WI38 (cell line): ENCODE data around the gene MYMX.
A peak's percentile ranks its signal among the peaks of the same experiment; 100 is the strongest.

Experiments used
- H3K4me3 ChIP-seq: 2 replicates; pipeline ENCODE4 v1.5.1; 2011; ENCODE audit warnings: low read depth, mild to moderate bottlenecking, control low read depth, low read length
- TF ChIP-seq, protein P1 (sequence below): IDR thresholded peaks from 2 replicates; pipeline ENCODE4 v1.5.1; 2012; ENCODE audit warnings: low read depth, mild to moderate bottlenecking, control low read depth, low read length

MYMX gene

DNA sequence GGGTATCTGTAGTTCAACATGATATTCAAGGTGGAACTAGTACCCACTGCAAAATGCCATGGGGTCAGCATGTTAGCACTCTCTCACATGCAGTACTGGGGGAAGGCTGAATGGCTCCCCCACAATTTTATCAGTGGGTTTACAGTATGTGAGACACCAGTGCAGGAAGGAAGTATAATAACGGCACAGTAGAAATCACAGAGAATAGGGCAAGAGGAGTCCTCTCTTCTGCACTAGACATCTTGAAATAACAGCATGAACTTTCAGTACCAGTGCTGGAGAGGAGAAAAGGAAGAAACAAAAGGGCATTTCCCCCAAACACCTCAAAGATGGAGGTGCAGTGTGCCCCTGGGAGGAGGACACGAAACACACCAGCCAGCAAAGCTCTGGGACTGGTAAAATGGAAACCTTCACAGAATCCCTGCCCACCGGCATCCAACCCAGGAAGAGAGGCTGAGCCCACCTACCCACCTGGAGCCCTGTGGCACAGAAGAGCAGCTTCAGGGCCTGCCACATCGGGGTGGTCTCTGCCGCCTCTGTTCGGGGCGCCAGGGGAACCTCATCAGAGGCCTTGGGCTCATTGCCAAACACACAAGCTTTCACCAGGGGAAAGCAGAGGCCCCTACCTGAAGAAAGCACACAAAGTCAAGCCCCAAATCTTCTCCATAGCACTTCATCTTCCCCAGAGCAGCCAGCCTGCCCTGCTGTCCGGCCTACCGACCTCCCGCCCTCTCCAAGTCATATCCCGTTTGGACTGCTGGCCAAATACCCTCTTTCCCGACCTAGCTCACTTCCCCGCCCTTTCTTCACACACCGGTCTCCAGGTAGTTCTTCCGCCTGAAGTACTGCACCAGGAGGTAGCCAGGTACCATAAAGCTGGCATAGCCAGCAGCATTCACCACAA, 39.4 kb downstream of the MYMX start:
- TF ChIP-seq, protein P1, sequence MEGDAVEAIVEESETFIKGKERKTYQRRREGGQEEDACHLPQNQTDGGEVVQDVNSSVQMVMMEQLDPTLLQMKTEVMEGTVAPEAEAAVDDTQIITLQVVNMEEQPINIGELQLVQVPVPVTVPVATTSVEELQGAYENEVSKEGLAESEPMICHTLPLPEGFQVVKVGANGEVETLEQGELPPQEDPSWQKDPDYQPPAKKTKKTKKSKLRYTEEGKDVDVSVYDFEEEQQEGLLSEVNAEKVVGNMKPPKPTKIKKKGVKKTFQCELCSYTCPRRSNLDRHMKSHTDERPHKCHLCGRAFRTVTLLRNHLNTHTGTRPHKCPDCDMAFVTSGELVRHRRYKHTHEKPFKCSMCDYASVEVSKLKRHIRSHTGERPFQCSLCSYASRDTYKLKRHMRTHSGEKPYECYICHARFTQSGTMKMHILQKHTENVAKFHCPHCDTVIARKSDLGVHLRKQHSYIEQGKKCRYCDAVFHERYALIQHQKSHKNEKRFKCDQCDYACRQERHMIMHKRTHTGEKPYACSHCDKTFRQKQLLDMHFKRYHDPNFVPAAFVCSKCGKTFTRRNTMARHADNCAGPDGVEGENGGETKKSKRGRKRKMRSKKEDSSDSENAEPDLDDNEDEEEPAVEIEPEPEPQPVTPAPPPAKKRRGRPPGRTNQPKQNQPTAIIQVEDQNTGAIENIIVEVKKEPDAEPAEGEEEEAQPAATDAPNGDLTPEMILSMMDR: no peak
- peak overlapping the region; percentile 95 for H3K4me3 ChIP-seq

DNA sequence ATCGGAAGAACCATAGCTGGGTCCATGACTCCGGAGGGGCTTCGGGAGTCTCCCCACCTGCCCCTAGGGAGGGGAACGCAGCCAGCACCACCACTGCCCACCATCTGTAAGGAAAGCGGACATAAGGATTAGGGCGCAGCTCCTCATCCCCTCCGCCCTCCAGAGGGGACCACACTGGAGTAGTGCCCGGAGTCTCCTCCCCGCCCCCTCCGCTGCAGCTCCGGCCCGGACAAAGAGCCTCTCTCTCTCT, 40.0 kb downstream of the MYMX start:
- peak overlapping the region; percentile 95 for H3K4me3 ChIP-seq
- TF ChIP-seq, protein P1: no peak

DNA sequence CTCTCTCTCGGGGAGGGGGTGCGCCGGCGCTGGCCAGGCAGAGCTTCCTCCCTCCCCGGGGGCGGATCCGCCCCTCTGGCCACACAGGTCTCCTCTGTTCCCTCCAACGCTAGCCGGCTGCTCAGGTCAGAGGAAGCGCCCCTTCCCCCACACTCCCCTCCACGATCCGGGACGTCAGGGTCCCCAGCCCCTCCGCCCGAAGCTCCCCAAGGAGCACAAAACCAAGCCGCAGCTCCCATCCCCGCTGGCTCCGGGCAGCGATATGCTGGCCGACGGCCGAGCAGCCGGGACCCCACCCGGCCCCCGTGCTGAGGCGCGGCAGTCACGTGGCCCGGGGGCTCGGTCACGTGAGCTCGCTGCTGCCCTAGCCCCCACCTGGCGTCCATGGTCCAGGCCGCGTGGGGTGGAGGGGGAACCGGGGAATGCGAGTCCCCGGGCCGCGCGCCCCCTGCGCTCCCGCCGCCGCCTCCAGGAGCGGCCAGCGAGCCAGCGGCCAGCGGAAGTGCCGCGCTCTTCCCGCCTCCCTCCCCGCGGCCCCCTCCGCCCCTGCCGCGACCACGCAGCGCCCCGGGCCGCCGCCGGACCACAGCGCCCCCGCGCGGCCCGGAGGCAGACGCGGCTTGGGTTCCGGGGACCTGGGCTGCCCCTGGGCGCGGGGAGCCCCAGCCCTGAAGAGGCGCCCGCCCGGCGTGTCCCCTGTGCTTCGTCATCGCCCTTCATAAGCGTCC, 40.5 kb downstream of the MYMX start, which contains the start of gene SLC35B2:
Gene SLC35B2, minus strand, starts transcription at position 504 of the 728 bp plus-strand sequence. Its CDS starts 118 bp downstream, at position 386.
- TF ChIP-seq, protein P1: peak; percentile 27
- H3K4me3 ChIP-seq: peak within 1 kb of the TSS; percentile 95

DNA sequence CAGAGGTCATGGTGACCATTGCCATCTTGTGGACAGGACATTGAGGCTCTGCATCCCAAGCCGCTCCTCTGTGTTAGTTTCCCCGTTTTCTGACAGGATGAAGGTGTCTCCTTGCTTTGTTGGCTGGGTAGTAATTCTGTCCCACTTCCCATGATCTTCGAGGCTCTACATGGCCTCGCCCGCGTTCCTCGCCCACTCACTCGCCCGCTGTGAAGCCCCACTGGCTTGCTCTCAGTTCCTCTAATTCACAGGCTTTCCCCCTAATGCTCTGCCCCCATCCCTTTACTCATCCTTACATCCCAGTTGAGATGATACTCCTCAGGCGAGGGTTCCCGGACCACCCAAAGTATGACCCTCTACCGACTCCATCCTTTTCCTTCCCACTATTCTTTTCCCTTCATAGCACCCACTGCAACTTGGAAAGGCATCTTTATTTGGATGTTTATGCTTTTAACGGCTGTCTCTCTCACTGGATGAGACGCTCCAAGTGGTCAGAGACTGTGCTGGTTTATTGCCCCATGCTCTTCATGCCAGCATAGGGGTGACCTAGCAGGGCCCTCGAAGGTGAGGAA, 41.1 kb downstream of the MYMX start:
- peak overlapping the region; percentile 95 for H3K4me3 ChIP-seq
- TF ChIP-seq, protein P1: no peak

DNA sequence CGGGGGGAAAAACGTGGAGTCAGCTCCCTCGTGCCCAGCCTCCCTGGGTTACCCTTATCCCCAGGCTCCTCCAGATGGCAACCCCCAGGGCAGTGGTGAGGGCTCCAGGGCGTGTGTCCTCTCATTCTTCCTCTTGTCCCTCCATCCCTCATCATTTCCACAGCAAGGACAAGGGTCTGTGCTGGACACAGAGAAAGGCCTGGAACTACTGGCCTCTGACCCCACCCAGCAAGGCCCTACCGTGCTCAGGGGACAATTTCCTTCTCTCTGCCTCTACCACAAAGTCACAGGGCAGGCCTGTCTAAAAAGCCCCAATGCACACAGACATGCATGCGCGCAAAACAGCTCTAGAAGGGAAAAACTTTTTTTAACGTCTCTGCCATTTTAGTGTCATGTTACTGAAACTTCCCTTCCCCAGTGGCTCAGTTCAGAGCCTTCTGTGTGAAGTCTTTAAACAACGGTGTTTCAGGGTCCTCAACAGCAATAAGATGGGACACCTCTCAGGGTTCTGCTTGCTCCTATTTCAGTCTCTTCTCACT, 41.7 kb downstream of the MYMX start:
- H3K4me3 ChIP-seq: no peak overlapping the region
- TF ChIP-seq, protein P1: no peak

DNA sequence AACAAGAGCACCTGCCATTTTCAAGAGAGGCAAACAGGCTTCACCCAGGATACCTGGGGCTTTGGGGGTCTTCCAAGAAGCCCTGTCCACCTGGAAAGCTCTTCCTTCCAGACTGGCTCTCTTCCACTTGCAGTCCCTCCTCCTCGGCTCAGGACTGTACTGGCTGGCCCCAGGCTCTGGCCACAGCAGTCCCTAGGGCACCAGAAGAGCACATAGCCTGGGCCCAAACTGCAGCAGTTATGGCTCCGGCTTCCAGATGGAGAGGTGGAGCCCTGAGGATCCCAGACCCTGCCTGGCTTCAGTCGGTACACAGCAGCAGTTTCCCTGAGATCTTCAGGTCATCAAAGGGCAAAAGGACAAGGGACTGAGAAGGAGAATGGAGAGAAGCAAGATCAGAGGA, 42.2 kb downstream of the MYMX start:
- H3K4me3 ChIP-seq: no peak overlapping the region
- TF ChIP-seq, protein P1: no peak
